HEK293 (cell line): ENCODE results near the gene TK1.
A peak's percentile ranks its signal among the peaks of the same experiment; 100 is the strongest.

Source experiments
- GLIS1 ChIP-seq: fragments of 450-650 bp; formaldehyde crosslinking; IDR thresholded peaks from 2 replicates; pipeline ENCODE4 v1.5.1; 2016; ENCODE audit warnings: missing biosample characterization, missing genetic modification characterization
- KLF17 ChIP-seq: fragments of 450-650 bp; formaldehyde crosslinking; IDR thresholded peaks from 2 replicates; pipeline ENCODE4 v1.5.1; 2016; ENCODE audit warnings: missing biosample characterization, missing genetic modification characterization
- MEIS1 ChIP-seq: sonication (generic); formaldehyde crosslinking; IDR thresholded peaks from 2 replicates; pipeline ENCODE4 v1.8.1; 2022; ENCODE audit warnings: missing genetic modification reagents, mild to moderate bottlenecking, borderline replicate concordance
- MYNN ChIP-seq: fragments of 450-650 bp; formaldehyde crosslinking; IDR thresholded peaks from 2 replicates; pipeline ENCODE4 v1.5.1; 2016; ENCODE audit warnings: missing biosample characterization, missing genetic modification characterization, borderline replicate concordance
- REPIN1 ChIP-seq: fragments of 450-650 bp; formaldehyde crosslinking; IDR thresholded peaks from 2 replicates; pipeline ENCODE4 v1.5.1; 2017; ENCODE audit warnings: missing biosample characterization, missing genetic modification characterization, low read depth
- REST ChIP-seq: fragments of 450-650 bp; formaldehyde crosslinking; IDR thresholded peaks from 2 replicates; pipeline ENCODE4 v1.5.1; 2016; ENCODE audit warnings: missing biosample characterization, missing genetic modification characterization
- SALL2 ChIP-seq: fragments of 450-650 bp; formaldehyde crosslinking; IDR thresholded peaks from 2 replicates; pipeline ENCODE4 v1.5.0; 2017; ENCODE audit warnings: missing biosample characterization, mild to moderate bottlenecking, missing genetic modification characterization, borderline replicate concordance
- SETDB1 ChIP-seq: IDR thresholded peaks from one replicate; pipeline ENCODE4 v1.6.1; 2017; ENCODE audit warnings: mild to moderate bottlenecking, low read length, moderate library complexity, mixed read lengths; ENCODE audit not compliant: insufficient read length
- TCF7L2 ChIP-seq: IDR thresholded peaks from 2 replicates; pipeline ENCODE4 v1.6.1; 2011; ENCODE audit warnings: low read depth, mild to moderate bottlenecking, inconsistent platforms, low read length, moderate library complexity, borderline replicate concordance
- ZBTB20 ChIP-seq: fragments of 450-650 bp; formaldehyde crosslinking; IDR thresholded peaks from 2 replicates; pipeline ENCODE4 v1.5.1; 2016; ENCODE audit warnings: missing biosample characterization, missing genetic modification characterization
- ZFP37 ChIP-seq: fragments of 450-650 bp; formaldehyde crosslinking; IDR thresholded peaks from 2 replicates; pipeline ENCODE4 v1.5.1; 2016; ENCODE audit warnings: missing biosample characterization, missing genetic modification characterization
- ZFP69B ChIP-seq: fragments of 450-650 bp; formaldehyde crosslinking; IDR thresholded peaks from 2 replicates; pipeline ENCODE4 v1.5.1; 2016; ENCODE audit warnings: missing biosample characterization, missing genetic modification characterization
- ZIC2 ChIP-seq: fragments of 450-650 bp; formaldehyde crosslinking; IDR thresholded peaks from 2 replicates; pipeline ENCODE4 v1.5.1; 2016; ENCODE audit warnings: missing biosample characterization, missing genetic modification characterization
- ZNF10 ChIP-seq: fragments of 450-650 bp; formaldehyde crosslinking; IDR thresholded peaks from 2 replicates; pipeline ENCODE4 v1.5.1; 2017; ENCODE audit warnings: missing biosample characterization, missing genetic modification characterization
- ZNF140 ChIP-seq: fragments of 450-650 bp; formaldehyde crosslinking; IDR thresholded peaks from 2 replicates; pipeline ENCODE4 v1.5.1; 2016; ENCODE audit warnings: missing biosample characterization, missing genetic modification characterization
- ZNF155 ChIP-seq: fragments of 450-650 bp; formaldehyde crosslinking; IDR thresholded peaks from 2 replicates; pipeline ENCODE4 v1.5.1; 2016; ENCODE audit warnings: missing biosample characterization, missing genetic modification characterization
- ZNF211 ChIP-seq: fragments of 450-650 bp; formaldehyde crosslinking; IDR thresholded peaks from 2 replicates; pipeline ENCODE4 v1.5.1; 2016; ENCODE audit warnings: low read depth, missing biosample characterization, missing genetic modification characterization
- ZNF26 ChIP-seq: fragments of 450-650 bp; formaldehyde crosslinking; IDR thresholded peaks from 2 replicates; pipeline ENCODE4 v1.5.1; 2016; ENCODE audit warnings: missing biosample characterization, missing genetic modification characterization
- ZNF302 ChIP-seq: fragments of 450-650 bp; formaldehyde crosslinking; IDR thresholded peaks from 2 replicates; pipeline ENCODE4 v1.5.1; 2016; ENCODE audit warnings: missing biosample characterization, missing genetic modification characterization, low read depth
- ZNF366 ChIP-seq: fragments of 450-650 bp; formaldehyde crosslinking; conservative IDR thresholded peaks from 2 replicates; pipeline ENCODE4 v1.5.1; 2016; ENCODE audit warnings: missing biosample characterization, missing genetic modification characterization
- ZNF394 ChIP-seq: fragments of 450-650 bp; formaldehyde crosslinking; IDR thresholded peaks from 2 replicates; pipeline ENCODE4 v1.5.1; 2016; ENCODE audit warnings: missing biosample characterization, missing genetic modification characterization, mild to moderate bottlenecking, moderate library complexity, borderline replicate concordance
- ZNF530 ChIP-seq: fragments of 450-650 bp; formaldehyde crosslinking; IDR thresholded peaks from 2 replicates; pipeline ENCODE4 v1.5.1; 2016; ENCODE audit warnings: low read depth, missing biosample characterization, missing genetic modification characterization
- ZNF548 ChIP-seq: fragments of 450-650 bp; formaldehyde crosslinking; IDR thresholded peaks from 2 replicates; pipeline ENCODE4 v1.5.1; 2016; ENCODE audit warnings: missing biosample characterization, missing genetic modification characterization
- ZNF558 ChIP-seq: fragments of 450-650 bp; formaldehyde crosslinking; IDR thresholded peaks from 2 replicates; pipeline ENCODE4 v1.5.1; 2016; ENCODE audit warnings: missing biosample characterization, missing genetic modification characterization
- ZNF610 ChIP-seq: fragments of 450-650 bp; formaldehyde crosslinking; IDR thresholded peaks from 2 replicates; pipeline ENCODE4 v1.5.1; 2016; ENCODE audit warnings: missing biosample characterization, missing genetic modification characterization, borderline replicate concordance
- ZNF629 ChIP-seq: fragments of 450-650 bp; formaldehyde crosslinking; IDR thresholded peaks from 2 replicates; pipeline ENCODE4 v1.5.1; 2017; ENCODE audit warnings: missing biosample characterization, missing genetic modification characterization
- ZNF654 ChIP-seq: fragments of 450-650 bp; formaldehyde crosslinking; IDR thresholded peaks from 2 replicates; pipeline ENCODE4 v1.5.1; 2016; ENCODE audit warnings: low read depth, missing biosample characterization, missing genetic modification characterization
- ZNF658 ChIP-seq: fragments of 450-650 bp; formaldehyde crosslinking; IDR thresholded peaks from 2 replicates; pipeline ENCODE4; 2016; ENCODE audit warnings: missing biosample characterization, missing genetic modification characterization
- ZNF785 ChIP-seq: fragments of 450-650 bp; formaldehyde crosslinking; IDR thresholded peaks from 2 replicates; pipeline ENCODE4 v1.5.1; 2016; ENCODE audit warnings: missing biosample characterization, missing genetic modification characterization
- ZNF791 ChIP-seq: fragments of 450-650 bp; formaldehyde crosslinking; IDR thresholded peaks from 2 replicates; pipeline ENCODE4 v1.5.1; 2016; ENCODE audit warnings: missing biosample characterization, missing genetic modification characterization
- ZSCAN16 ChIP-seq: fragments of 450-650 bp; formaldehyde crosslinking; IDR thresholded peaks from 2 replicates; pipeline ENCODE4 v1.5.1; 2016; ENCODE audit warnings: missing biosample characterization, missing genetic modification characterization
- ZXDB ChIP-seq: fragments of 450-650 bp; formaldehyde crosslinking; IDR thresholded peaks from 2 replicates; pipeline ENCODE4 v1.5.1; 2016; ENCODE audit warnings: missing biosample characterization, missing genetic modification characterization
- TF ChIP-seq, protein P1 (sequence below): fragments of 450-650 bp; formaldehyde crosslinking; IDR thresholded peaks from 2 replicates; pipeline ENCODE4 v1.5.1; 2016; ENCODE audit warnings: missing biosample characterization, missing genetic modification characterization
- TF ChIP-seq, protein P2 (sequence below): fragments of 450-650 bp; formaldehyde crosslinking; IDR thresholded peaks from 2 replicates; pipeline ENCODE4 v1.5.1; 2016; ENCODE audit warnings: missing biosample characterization, missing genetic modification characterization

Gene TK1

DNA sequence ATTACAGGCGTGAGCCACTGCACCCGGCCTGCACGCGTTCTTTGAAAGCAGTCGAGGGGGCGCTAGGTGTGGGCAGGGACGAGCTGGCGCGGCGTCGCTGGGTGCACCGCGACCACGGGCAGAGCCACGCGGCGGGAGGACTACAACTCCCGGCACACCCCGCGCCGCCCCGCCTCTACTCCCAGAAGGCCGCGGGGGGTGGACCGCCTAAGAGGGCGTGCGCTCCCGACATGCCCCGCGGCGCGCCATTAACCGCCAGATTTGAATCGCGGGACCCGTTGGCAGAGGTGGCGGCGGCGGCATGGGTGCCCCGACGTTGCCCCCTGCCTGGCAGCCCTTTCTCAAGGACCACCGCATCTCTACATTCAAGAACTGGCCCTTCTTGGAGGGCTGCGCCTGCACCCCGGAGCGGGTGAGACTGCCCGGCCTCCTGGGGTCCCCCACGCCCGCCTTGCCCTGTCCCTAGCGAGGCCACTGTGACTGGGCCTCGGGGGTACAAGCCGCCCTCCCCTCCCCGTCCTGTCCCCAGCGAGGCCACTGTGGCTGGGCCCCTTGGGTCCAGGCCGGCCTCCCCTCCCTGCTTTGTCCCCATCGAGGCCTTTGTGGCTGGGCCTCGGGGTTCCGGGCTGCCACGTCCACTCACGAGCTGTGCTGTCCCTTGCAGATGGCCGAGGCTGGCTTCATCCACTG is 27.3 kb upstream of the TK1 start, which contains the start of gene BIRC5 (continued):
- TF ChIP-seq KLF17 (tag by site-specific recombination) = peak; percentile 95
- TF ChIP-seq ZNF791 (tag by site-specific recombination) = no peak
- no peak for TF ChIP-seq ZNF558 (tag by site-specific recombination)
- no peak for TF ChIP-seq TCF7L2
- no peak for TF ChIP-seq ZSCAN16 (tag by site-specific recombination)
- TF ChIP-seq ZNF302 = no peak
- TF ChIP-seq ZFP69B (tag by site-specific recombination) = peak; percentile 50
- no peak for TF ChIP-seq ZNF785 (tag by site-specific recombination)
- TF ChIP-seq MEIS1 (CRISPR knock-in tag) = no peak
- TF ChIP-seq ZNF26 (tag by site-specific recombination) = no peak
- TF ChIP-seq GLIS1 (tag by site-specific recombination) = peak; percentile 87
- TF ChIP-seq ZNF610 = 0 out of 2 replicates have a peak, but pooled peaks have one; percentile 46
- TF ChIP-seq ZNF10 = no peak
- TF ChIP-seq ZNF530 = no peak
- TF ChIP-seq, protein P1, sequence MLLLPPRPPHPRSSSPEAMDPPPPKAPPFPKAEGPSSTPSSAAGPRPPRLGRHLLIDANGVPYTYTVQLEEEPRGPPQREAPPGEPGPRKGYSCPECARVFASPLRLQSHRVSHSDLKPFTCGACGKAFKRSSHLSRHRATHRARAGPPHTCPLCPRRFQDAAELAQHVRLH = no peak
- TF ChIP-seq ZNF155 (tag by site-specific recombination) = no peak
- no peak for TF ChIP-seq ZNF211 (tag by site-specific recombination)
- no peak; the same call in 1 of the 2 replicates for TF ChIP-seq ZBTB20 (tag by site-specific recombination)
- no peak for TF ChIP-seq ZNF140 (tag by site-specific recombination)
- TF ChIP-seq MYNN = no peak
- 0 out of 2 replicates have a peak, but pooled peaks have one; percentile 64 for TF ChIP-seq REPIN1 (tag by site-specific recombination)
- TF ChIP-seq ZNF654 = no peak
- peak; percentile 45; the same call in 1 of the 2 replicates for TF ChIP-seq ZNF394 (tag by site-specific recombination)
- TF ChIP-seq SETDB1 = no peak
- TF ChIP-seq, protein P2, sequence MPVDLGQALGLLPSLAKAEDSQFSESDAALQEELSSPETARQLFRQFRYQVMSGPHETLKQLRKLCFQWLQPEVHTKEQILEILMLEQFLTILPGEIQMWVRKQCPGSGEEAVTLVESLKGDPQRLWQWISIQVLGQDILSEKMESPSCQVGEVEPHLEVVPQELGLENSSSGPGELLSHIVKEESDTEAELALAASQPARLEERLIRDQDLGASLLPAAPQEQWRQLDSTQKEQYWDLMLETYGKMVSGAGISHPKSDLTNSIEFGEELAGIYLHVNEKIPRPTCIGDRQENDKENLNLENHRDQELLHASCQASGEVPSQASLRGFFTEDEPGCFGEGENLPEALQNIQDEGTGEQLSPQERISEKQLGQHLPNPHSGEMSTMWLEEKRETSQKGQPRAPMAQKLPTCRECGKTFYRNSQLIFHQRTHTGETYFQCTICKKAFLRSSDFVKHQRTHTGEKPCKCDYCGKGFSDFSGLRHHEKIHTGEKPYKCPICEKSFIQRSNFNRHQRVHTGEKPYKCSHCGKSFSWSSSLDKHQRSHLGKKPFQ (tag by site-specific recombination) = 0 out of 2 replicates have a peak, but pooled peaks have one; percentile 32
- no peak for TF ChIP-seq SALL2 (tag by site-specific recombination)
- peak; percentile 74; the same call in 1 of the 2 replicates for TF ChIP-seq ZFP37 (tag by site-specific recombination)
- TF ChIP-seq ZXDB = no peak
- TF ChIP-seq ZNF658 (tag by site-specific recombination) = no peak
- peak; percentile 45; the same call in 1 of the 2 replicates for TF ChIP-seq ZNF629 (tag by site-specific recombination)
- TF ChIP-seq REST (tag by site-specific recombination) = no peak
- TF ChIP-seq ZNF366 (tag by site-specific recombination) = no peak
- peak; percentile 74 for TF ChIP-seq ZIC2 (tag by site-specific recombination)
- TF ChIP-seq ZNF548 (tag by site-specific recombination) = no peak
